HG02943 (cell line): Measurements from ENCODE around the gene CKMT2.
"Not testable (repeated sequence)": the region's sequence is repeated elsewhere in the genome, so short reads cannot be mapped to it uniquely, and the experiment has no call there.

Experiments
- ATAC-seq: cut with Tn5 transposase; IDR thresholded peaks from one replicate; pipeline ENCODE4 v1.9.1; 2021; ENCODE audit warnings: mild to moderate bottlenecking, low read depth, moderate library complexity; ENCODE audit not compliant: unreplicated experiment

CKMT2 gene

DNA sequence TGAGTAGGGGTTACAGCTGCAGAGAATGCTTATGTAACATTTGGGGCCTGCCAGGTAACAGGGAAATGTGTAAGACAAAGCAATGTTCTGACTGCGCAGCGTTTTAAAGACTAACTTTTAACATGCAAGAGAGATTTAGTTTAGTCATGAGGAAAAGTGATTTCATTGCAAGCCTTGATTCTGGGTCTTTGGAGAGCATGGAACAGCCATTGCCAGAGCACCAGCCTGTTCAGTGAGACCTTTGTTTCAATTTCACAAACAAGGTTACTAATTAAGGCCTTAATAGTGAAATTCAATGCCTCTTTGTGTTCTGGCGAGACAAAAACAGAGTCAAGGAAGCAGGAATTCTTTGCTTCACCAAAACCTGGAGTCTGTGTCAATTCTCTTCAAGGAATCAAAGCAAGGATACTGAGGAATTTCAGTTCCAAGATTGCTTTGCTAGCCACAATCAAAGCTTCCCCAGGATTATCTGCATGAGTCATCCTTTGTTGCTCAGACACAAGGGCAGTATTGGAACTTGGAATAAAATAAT is 14.4 kb downstream of the CKMT2 start:
- no peak for ATAC-seq

DNA sequence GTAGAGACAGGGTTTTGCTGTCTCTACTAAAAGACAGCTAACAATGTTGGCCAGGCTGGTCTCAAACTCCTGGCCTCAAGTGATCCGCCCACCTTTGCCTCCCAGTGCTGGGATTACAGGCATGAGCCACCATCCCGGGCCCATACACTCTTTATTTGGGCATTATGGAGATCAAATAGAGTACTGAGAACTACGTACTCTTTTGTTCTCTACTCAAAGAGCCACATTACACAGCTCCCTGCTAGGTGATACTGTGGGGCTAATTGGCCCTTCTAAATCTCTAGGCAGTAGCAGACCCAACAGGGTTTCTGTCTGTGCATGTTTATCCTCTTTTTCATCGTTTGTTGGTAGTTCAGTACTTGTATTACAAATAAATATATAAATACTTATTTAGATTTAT is 16.1 kb downstream of the CKMT2 start:
- ATAC-seq = no peak

DNA sequence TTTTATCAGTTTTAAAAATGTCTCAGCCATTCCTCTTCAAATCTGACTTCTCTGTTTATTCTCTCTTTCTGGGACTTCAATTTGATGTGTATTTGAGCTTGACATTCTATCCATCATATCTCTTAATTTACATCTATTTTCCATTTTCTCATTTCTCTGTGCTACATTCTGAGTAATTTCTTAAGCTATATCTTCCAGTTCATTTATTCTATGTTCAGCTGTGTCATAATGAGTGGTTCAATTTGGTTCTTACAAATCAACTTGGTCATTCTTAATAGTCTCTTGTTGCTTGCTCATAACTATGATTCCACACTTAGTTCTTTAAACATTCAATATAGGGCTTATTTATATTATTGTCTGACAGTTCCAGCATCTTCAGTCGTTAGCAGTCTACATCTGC is 16.9 kb downstream of the CKMT2 start:
- no peak for ATAC-seq

DNA sequence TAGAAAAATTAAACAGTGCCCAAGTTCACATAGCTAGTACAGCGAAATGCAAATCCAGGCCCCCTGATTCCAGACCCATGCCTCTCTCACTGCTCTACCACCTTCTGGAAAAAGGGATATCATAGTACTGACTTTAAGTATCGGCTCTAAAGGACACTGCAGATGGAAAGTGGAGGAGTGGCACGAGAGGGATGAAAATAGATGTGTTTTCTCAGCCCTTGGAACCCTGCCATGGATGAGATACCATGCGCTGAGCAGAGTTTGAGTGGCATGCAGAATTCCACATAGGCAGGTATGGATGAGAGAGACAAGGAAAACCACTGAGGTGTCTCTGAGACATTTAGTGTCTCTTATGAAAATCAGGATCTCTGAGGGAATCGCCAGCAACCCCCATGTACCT is 18.8 kb downstream of the CKMT2 start:
- no peak for ATAC-seq

DNA sequence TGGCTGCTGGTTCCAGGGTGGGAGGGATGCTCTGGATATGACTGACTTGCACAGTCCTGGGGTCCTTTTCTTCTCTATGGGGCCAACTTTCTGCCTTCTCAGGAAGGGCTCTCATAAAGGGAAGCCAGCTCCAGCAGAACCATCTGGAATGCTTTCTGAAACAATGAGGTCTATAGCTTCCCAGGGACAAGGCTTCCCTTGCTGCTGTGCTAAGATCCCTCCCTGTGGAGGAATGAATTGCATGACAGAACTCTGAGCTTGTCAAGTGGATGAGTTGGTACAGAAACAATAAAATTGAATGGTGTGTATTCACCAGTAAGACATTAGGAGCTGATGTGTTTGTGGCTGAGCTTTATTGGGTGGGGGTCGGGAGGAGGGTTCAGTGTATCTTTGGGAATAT is 19.8 kb downstream of the CKMT2 start:
- ATAC-seq = no peak

DNA sequence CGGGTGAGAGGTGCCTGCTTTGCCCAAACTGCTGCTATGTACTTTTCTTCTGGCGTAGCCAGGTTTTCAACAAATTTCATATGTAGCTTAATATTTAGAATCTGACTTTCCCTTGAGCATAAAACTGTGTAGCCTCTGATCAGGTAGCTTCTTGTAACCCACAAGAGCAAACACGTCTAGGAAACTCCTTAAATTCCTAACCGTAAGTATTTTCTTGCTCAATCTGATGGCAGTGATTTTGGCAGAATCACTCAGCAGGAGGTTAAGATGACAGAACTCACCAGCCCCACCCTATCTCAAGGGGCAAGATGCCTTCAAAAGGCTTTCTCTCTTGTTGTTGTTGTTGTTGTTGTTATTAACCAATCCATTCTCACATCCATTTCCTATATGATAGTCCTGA is 20.8 kb downstream of the CKMT2 start:
- ATAC-seq = no peak

DNA sequence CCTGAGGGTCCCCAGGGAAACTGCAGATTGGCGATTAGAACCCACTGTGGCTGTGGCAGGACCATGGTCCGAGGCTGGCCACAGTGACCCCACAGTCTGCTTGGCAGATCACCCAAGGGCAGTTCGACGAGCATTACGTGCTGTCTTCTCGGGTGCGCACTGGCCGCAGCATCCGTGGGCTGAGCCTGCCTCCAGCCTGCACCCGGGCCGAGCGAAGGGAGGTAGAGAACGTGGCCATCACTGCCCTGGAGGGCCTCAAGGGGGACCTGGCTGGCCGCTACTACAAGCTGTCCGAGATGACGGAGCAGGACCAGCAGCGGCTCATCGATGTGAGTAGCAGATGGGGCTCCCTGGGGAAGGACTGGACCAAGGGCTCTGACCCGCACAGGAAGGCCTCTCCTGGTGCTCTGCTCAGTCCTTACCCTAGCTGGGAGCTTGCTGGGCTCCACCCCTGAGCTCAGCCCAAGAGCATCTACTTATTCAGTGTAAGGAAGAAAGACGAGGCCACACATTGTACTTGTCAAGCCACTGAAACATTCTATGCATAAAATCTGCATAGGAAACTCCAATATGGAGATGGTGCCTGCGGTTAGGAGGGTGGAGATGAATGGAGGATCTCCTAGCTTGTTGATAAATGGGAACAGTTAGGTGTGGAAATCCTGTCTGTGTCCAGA is 21.9 kb downstream of the CKMT2 start:
- no peak for ATAC-seq

DNA sequence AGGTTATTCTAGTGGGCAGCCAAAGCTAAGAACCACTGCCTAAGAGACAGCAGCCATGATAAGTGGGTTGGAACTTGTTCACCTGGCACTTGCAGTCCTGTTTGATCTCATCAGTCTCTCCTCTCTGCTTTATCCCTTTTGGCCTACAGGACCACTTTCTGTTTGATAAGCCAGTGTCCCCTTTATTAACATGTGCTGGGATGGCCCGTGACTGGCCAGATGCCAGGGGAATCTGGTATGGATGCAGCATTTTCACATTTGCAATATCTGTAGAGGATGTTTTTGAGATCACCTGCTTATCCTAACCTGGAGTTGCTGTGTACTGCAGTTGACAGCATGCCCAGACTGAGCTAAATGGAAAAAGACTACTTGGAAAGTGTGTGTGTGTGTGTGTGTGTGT is 23.6 kb downstream of the CKMT2 start:
- ATAC-seq = no peak

DNA sequence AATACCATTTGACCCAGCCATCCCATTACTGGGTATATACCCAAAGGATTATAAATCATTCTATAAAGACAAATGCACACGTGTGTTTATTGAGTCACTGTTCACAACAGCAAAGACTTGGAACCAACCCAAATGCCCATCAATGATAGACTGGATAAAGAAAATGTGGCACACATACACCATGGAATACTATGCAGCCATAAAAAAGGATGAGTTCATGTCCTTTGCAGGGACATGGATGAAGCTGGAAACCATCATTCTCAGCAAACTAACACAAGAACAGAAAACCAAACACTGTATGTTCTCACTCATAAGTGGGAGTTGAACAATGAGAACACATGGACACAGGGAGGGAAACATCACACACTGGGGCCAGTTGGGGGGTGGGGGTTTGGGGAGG is 29.7 kb downstream of the CKMT2 start:
- not testable (repeated sequence) for ATAC-seq

DNA sequence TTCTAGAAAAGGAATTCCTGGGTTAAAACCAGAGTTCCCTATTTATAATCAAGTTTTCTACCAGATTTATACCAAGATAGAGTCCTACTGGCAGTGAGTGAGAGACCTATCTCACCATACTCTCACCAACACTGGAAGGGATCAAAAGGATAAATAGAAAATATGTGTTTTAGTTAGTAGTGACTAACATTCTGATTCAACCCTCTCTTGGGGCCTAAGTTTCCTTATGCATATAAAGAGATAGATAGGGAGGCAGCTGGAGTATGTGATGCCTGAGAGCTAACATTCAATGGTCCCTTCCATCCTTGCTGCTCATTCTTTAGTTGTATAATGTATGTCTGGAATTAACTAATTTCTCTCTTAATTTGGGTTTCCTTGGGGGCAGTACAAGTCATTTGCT is 32.0 kb downstream of the CKMT2 start:
- no peak for ATAC-seq

DNA sequence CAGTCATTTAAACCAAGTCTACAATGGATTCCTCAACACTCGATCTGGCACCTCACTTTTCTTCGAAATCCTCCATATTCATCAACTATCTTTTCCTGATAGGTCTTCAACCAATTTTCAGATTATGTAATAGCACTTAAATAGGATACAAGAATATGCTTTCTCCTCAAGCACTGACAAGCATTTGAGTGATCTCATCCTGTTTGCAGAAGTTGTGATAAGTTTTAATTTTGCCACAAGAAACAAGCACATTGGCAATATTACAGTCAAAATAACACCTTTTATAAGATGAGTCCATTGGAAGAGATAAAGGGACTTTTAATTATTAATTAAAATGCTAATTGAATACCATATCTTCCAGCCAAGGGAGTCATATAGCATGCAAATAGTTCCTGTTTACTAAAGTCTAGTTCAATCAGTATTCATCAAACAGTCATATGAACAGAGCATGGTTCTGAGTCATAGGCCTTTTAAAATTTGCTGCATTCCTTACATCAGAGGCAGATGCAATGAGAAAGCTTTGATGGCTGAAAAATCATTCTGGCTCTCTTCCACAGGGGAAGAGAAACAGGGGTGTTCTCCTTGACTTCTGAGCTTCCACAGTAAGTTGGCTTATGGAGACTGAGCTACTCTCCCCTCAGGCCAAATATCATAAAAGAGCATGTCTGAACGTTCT is 35.5 kb downstream of the CKMT2 start:
- ATAC-seq = no peak

DNA sequence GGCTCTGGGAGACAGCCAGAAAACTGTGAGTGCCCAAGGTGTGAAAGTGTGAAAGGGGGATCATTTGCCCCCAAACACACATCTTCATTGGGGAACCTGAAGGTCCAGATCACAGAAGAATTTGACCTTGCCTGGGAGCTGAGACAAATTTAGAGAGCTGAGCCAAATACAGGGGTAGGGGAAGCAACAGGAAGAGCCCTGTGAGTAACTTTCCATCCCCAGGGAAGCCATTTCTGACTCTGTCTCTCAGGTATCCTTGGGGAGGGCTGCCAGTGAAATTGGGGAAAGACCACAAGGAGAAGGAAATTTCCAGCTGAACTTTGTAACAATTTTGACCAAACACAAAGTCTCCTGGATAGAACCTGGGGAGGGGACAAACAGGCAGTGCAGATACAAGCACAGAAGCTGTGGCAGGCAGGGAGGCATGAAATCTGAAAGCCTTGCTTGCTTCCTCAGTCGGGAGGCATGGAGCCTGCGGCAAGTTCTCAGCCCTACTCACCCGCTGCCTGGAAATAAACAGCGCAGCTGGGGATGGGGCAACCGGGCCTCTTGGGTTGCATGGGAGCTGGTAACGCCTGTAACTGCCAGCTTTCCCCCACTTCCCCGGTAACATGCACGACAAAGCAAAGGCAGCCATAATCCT is 36.8 kb downstream of the CKMT2 start:
- ATAC-seq = no peak

DNA sequence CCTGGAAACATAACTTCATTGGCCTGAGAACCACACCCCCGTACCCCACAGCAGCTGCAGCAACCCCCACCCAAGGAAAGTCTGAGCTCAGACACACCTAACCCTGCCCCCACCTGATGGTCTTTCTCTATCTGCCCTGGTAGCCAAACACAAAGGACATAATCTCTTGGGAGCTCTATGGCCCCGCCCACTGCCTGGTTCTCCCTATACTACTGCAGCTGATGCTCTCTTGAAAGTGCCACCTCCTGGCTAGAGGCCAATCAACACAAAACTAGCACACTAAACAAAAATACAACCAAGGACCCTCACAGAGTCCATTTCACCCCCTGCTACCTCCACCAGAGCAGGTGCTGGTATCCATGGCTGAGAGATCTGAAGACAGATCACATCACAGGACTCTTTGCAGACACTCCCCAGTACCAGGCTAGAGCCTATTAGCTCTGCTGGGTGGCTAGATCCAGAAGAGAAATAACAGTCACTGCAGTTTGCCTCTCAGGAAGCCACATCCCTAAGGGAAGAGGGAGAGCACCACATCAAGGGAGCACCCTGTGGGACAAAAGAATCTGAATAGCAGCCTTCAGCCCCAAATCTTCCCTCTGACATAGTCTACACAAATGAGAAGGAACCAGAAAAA is 37.4 kb downstream of the CKMT2 start:
- ATAC-seq = not testable (repeated sequence)

DNA sequence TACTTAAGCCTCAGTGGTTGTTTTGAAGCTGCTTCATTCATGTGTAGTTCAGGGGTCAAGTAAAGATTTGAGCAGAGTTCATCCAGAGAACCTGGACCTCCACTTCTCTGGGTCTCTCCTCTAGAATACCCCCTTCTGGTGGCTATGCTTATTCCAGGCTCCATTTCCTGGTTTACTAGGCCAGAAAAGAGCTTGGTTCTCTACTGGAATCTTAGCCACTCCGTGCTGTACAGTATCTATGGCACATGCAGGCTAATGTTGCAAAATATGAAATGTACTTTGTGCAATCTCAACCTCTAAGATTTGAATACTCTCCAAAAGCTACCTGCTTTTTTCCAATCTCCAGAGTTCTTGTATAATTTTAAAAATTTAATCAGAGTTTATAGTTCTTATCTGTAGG is 50.9 kb downstream of the CKMT2 start:
- ATAC-seq = no peak

DNA sequence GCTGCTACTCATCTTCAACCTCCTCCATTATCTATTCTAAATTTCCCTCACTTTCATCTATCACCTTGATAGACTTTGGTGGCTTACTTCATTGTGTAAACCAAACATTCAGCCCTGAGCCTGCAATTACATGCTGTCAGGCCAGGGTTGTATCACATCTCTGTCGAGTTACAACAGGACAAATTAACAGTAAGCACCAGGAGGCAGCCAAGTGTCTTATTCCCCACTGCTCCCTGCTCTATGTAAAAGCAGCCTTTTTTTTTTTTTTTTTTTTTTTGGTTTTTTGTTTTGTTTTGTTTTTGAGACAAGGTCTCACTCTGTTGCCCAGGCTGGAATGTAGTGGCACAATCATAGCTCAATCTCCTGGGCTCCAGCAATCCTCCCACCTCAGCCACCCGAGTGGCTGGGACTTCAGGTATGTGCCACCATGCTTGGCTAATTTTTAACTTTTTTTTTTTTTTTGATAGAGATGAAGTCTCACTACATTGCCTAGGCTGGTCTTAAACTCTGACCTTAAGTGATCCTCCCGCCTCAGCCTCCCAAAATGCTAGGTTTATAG is 53.0 kb downstream of the CKMT2 start:
- no peak for ATAC-seq

DNA sequence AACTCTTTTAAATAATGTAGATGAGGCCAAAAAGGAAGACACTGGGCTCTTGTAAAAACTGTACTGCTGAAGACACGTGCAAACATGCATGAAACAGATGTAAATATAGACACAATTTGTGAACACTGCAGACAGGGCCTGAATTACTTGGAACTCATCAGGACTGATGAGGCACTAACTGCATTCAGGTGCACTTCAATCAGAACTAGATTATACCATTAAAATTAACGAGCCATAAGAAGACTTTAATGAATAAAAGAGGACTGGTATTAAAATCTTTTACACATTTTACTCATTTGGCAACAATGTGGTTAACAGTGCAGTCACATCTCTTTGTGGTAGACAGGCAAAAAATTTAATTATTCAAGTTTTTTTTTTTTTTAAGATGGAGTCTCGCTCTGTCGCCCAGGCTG is 54.9 kb downstream of the CKMT2 start:
- ATAC-seq = no peak

DNA sequence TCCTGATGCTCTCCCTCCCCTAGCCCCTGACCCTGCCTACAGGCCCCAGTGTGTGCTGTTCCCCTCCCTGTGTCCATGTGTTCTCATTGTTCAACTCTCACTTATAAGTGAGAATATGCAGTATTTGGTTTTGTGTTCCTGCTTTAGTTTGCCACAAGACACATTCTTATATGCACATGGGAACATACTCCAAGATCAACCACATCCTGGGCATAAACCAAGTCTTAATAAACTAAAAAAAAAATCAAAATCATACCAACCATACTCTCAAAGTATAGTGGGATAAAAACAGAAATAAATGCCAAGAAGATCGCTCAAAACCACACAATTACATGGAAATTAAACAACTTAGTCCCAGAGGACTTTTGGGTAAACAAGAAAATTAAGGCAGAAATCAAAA is 57.0 kb downstream of the CKMT2 start:
- ATAC-seq = no peak

DNA sequence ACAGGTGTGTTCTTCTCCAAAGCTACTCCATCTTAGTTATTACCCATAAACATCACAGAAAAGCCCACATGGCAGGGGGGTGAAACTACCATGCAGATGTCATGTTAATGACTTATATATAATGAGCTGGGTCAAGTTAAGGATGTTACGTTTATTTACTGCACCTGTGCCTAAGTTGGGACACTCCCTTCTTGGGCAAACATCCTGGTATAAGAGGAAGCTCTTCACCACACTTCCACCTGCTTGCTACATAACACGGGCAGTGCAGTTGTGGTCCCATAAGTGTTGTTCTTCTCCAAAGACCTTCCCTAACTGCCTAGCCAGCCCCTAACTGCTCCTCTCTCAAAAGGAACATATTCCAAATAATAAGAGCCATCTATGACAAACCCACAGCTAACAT is 59.0 kb downstream of the CKMT2 start:
- ATAC-seq = no peak

DNA sequence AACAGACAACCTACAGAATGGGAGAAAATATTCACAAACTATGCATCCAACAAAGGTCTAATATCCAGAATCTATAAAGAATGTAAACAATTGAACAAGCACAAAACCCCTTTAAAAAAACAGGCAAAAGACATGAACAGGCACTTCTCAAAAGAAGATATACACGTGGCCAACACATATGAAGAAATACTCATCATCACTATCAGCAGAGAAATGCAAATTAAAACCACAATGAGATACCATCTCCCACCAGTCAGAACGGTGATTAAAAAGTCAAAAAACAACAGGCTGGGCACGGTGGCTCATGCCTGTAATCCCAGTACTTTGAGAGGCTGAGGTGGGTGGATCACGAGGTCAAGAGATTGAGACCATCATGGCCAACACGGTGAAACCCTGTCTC is 60.9 kb downstream of the CKMT2 start:
- not testable (repeated sequence) for ATAC-seq

DNA sequence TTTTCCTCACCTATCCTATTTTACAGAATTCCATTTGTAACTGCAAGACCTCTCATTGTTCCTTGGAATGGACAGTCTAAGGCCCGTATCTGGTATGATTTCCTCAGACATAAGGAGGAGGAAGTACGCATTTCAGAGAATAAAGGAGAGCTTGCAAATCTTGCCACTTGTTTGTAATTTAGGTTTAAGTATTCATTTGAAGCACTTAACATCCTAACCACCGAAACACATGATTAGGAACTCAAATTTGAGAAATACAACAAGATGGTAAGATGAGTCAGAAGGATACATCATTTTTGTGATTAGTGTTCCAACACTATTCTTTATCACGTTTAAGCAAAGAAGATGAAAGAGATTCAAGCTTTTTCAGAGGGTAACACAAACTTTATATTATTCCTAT is 64.4 kb downstream of the CKMT2 start:
- no peak for ATAC-seq

DNA sequence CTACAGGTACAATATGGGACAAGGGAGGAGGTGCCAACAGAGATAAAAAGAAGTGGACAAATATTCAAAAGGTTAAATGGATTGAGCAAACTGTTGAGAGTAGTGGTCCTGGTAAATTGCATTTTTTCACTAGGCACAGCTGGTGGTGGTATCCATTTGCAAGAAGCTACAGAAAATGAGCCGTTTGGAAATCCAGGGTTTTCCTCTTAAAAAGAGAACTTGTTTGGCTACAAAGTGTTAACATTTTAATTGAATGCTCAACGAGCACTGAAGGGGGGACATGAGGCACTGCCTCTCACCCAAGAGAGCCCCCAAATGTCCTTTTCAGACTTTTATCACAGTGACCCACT is 67.8 kb downstream of the CKMT2 start:
- no peak for ATAC-seq
